ENCODE data around the gene KRTAP10-10. TPM values are rescaled to one million over a fixed set of nuclear protein-coding genes. Genes with fewer than 3 reads are reported as not detected.

The KRTAP10-10 gene
- total and polyA plus RNA-seq, 2 experiments from 2014 or later = not detected

DNA sequence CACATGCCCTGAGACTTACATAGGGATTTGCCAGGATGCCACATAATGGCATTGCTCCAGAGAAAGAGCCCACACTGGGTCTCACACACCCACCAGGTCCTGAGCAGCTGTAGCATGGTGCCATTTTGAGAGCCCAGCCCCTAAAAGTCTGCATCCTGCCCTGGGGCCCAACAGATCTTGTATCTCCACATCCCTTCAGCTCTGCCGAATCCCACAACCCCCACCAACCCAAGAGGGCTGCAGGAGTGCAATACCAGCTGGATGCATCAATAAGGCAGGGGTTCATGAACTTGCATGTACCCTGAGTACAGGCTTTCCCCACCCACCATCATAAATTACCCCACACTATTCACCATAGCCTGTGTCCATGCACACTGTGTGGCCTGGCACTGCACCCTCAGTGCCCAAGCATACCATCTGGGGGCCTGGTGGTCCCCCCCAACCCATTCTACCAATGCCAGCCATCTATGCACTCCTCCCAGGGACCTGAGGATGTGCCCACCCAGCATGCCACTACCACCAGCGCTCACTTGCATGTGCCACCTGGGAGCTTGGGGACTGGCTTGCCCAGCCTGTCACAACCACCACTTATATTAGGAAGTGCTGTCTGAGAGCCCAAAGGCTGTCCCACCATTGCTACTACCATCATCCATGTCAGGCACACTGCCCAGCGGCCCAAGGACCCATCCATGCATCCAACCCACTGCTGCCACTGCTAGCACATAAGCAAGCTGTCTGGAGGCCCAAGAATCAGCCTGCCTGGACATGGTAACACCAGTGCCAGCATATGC, 33.7 kb downstream of the KRTAP10-10 start:
- TF ChIP-seq, protein P1, sequence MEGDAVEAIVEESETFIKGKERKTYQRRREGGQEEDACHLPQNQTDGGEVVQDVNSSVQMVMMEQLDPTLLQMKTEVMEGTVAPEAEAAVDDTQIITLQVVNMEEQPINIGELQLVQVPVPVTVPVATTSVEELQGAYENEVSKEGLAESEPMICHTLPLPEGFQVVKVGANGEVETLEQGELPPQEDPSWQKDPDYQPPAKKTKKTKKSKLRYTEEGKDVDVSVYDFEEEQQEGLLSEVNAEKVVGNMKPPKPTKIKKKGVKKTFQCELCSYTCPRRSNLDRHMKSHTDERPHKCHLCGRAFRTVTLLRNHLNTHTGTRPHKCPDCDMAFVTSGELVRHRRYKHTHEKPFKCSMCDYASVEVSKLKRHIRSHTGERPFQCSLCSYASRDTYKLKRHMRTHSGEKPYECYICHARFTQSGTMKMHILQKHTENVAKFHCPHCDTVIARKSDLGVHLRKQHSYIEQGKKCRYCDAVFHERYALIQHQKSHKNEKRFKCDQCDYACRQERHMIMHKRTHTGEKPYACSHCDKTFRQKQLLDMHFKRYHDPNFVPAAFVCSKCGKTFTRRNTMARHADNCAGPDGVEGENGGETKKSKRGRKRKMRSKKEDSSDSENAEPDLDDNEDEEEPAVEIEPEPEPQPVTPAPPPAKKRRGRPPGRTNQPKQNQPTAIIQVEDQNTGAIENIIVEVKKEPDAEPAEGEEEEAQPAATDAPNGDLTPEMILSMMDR (IDR thresholded peaks at IDR 0.05; ENCODE audit: low read depth, low read length) = no peak

DNA sequence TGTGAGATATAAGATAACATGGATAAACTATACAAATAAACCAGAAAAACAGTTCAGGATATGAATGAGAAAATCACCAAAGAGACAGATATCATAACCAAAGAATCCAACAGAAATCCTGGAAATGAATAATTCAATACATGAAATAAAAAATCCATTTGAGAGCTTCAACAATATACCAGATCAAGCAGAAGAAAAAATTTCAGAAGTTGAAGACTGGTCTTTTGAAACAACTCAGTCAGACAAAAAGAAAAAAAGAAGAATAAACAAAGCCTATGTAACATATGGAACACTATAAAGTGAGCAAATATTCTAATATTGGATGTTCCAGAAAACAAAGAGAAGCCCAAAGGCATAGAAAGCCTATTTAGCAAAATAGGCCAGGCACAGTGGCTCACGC, 34.8 kb downstream of the KRTAP10-10 start:
- Histone ChIP-seq H3K27ac (no peak overlapping the region), H3K4me3 (no peak overlapping the region), H3K36me3 (no peaks in the 10 kb centered on the region), H3K9me3 (ENCODE audit: low read depth) (no peaks in the 10 kb centered on the region), H3K4me1 (ENCODE audit: low read depth) (no peaks in the 10 kb centered on the region), H3K27me3 (no peaks in the 10 kb centered on the region)
- TF ChIP-seq, protein P1 (IDR thresholded peaks at IDR 0.05; ENCODE audit: low read depth, low read length) = no peak
- no peak for DNase-seq (ENCODE audit: low read depth in 1 of 2, low spot score in 1 of 2)

More for the DNA sequence above, 33.7 kb downstream of the KRTAP10-10 start:
- DNase-seq (ENCODE audit: low read depth in 1 of 2, low spot score in 1 of 2) = no peak
- H3K4me3 ChIP-seq = no peak overlapping the region
- H3K27me3 ChIP-seq = no peaks in the 10 kb centered on the region
- no peak overlapping the region for H3K27ac ChIP-seq
- H3K36me3 ChIP-seq = no peaks in the 10 kb centered on the region
- no peaks in the 10 kb centered on the region for H3K4me1 ChIP-seq (ENCODE audit: low read depth)
- H3K9me3 ChIP-seq (ENCODE audit: low read depth) = no peaks in the 10 kb centered on the region

DNA sequence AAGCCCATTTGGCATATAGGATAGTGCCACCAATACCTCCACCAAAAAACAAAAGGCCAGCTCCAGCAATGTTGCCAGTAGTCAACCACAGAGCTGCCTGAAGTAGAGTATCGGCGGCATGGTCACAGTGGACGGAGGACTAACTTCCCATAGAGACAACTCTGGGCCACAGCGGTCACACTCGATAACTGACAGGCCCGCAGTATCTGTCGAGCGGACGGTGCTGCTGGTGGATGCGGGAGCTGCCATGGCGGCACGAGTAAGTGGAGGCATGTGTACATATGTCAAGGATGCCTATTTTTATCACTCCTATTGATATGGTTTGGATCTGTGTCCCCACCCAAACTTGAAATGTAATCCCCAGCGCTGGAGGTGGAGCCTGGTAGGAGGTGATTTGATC, 40.7 kb downstream of the KRTAP10-10 start:
- no peak overlapping the region for H3K27ac ChIP-seq
- H3K4me3 ChIP-seq = no peak overlapping the region
- no peak for DNase-seq (ENCODE audit: low read depth in 1 of 2, low spot score in 1 of 2)
- TF ChIP-seq, protein P1 (IDR thresholded peaks at IDR 0.05; ENCODE audit: low read depth, low read length) = no peak
- no peaks in the 10 kb centered on the region for H3K27me3 ChIP-seq
- no peaks in the 10 kb centered on the region for H3K9me3 ChIP-seq (ENCODE audit: low read depth)
- no peaks in the 10 kb centered on the region for H3K36me3 ChIP-seq
- no peaks in the 10 kb centered on the region for H3K4me1 ChIP-seq (ENCODE audit: low read depth)

GRCh38 chr21:44681152-44681551, 44.0 kb downstream of the KRTAP10-10 start:
- no peak overlapping the region for H3K4me3 ChIP-seq
- H3K27ac ChIP-seq = no peak overlapping the region
- TF ChIP-seq, protein P1 (IDR thresholded peaks at IDR 0.05; ENCODE audit: low read depth, low read length) = no peak
- DNase-seq (ENCODE audit: low read depth in 1 of 2, low spot score in 1 of 2) = no peak
- H3K27me3 ChIP-seq = no peaks in the 10 kb centered on the region
- no peaks in the 10 kb centered on the region for H3K9me3 ChIP-seq (ENCODE audit: low read depth)
- H3K36me3 ChIP-seq = no peaks in the 10 kb centered on the region
- no peaks in the 10 kb centered on the region for H3K4me1 ChIP-seq (ENCODE audit: low read depth)

DNA sequence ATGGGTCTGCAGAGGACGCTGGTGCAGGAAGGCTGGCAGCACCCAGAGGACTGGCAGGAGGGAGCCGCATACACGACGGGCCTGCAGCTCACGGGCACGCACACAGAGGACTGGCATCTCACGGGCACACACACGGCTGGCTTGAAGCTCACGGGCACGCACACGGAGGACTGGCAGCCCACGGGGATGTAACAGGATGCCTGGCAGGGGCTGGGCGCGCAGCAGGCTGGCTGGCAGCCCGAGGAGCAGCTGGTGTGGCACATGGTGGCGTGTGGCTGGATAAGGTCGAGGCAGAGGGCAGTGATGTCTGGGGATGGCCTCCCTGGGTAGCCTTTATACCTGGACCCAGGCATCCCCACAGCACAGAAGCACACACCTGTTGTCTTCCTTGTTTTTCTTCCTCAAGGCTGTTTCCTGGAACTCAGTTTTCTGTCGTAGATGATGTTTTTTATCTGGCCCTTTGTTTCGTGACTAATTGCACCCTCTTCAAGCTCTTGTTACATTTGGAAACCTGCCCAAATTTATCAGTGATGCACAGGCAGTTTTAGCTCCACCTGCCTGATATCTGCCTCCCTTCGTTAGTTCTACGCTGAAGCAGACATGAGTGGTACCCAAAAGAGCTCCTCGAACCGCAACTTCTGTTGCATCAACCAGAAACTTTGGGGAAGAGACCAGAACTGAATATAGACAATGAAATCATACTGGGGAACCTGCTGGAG, 44.9 kb downstream of the KRTAP10-10 start, which contains the start of gene KRTAP12-1:
Gene KRTAP12-1, minus strand, starts transcription at position 303 of the 719 bp plus-strand sequence. Its CDS starts 40 bp downstream, at position 263.
- Histone ChIP-seq H3K9me3 (ENCODE audit: low read depth) (no peaks in the 10 kb centered on the region), H3K4me3 (no peak within 1 kb of the TSS)

More for the DNA sequence above, 44.9 kb downstream of the KRTAP10-10 start, which contains the start of gene KRTAP12-1:
- Histone ChIP-seq H3K27me3 (no peaks in the 10 kb centered on the region), H3K4me1 (ENCODE audit: low read depth) (no peaks in the 10 kb centered on the region), H3K27ac (no peak within 1 kb of the TSS), H3K36me3 (no peaks in the 10 kb centered on the region)
- TF ChIP-seq, protein P1 (IDR thresholded peaks at IDR 0.05; ENCODE audit: low read depth, low read length) = no peak
- DNase-seq (ENCODE audit: low read depth in 1 of 2, low spot score in 1 of 2) = no peak
